Hepatocyte (in vitro differentiated cells): ENCODE results near the gene NTRK1. TPM values are rescaled to one million over a fixed set of nuclear protein-coding genes. Genes with fewer than 3 reads are reported as not detected.

Source experiments
- DNase-seq: peaks from one replicate; pipeline ENCODE4 v3.0.0-alpha.2; 2016; ENCODE audit warnings: low spot score
- H2AFZ ChIP-seq: fragments of 200-600 bp; sonication (generic); 2 replicates; pipeline ENCODE4 v1.6.0; 2016; ENCODE audit warnings: antibody characterized with exemption, mild to moderate bottlenecking
- H3K27ac ChIP-seq: fragments of 200-600 bp; sonication (generic); 2 replicates; pipeline ENCODE4 v1.5.1; 2016; ENCODE audit warnings: mild to moderate bottlenecking
- H3K27me3 ChIP-seq: fragments of 200-600 bp; sonication (generic); 2 replicates; pipeline ENCODE4 v1.6.1; 2016
- H3K36me3 ChIP-seq: fragments of 200-600 bp; sonication (generic); replicated peaks from 2 replicates; pipeline ENCODE4 v1.5.1; 2016; ENCODE audit warnings: low read depth; ENCODE audit not compliant: insufficient read depth
- H3K4me1 ChIP-seq: fragments of 200-600 bp; sonication (generic); 2 replicates; pipeline ENCODE4 v1.5.1; 2016; ENCODE audit warnings: mild to moderate bottlenecking, moderate library complexity; ENCODE audit not compliant: insufficient read depth
- H3K4me2 ChIP-seq: fragments of 200-600 bp; sonication (generic); 2 replicates; pipeline ENCODE4 v1.6.0; 2016
- H3K4me3 ChIP-seq: fragments of 200-600 bp; sonication (generic); 2 replicates; pipeline ENCODE4 v1.5.1; 2016; ENCODE audit warnings: mild to moderate bottlenecking
- H3K79me2 ChIP-seq: fragments of 200-600 bp; sonication (generic); 2 replicates; pipeline ENCODE4 v1.6.0; 2017; ENCODE audit warnings: mild to moderate bottlenecking
- H3K9me2 ChIP-seq: fragments of 200-600 bp; sonication (generic); replicated peaks from 2 replicates; pipeline ENCODE4 v1.6.0; 2017; ENCODE audit warnings: mild to moderate bottlenecking; ENCODE audit not compliant: insufficient read depth
- H3K9me3 ChIP-seq: fragments of 200-600 bp; sonication (generic); 2 replicates; pipeline ENCODE4 v1.5.1; 2016; ENCODE audit warnings: low read depth, mild to moderate bottlenecking
- H4K20me1 ChIP-seq: fragments of 200-600 bp; sonication (generic); 2 replicates; pipeline ENCODE4 v1.6.0; 2016; ENCODE audit warnings: mild to moderate bottlenecking; ENCODE audit not compliant: insufficient read depth, poor library complexity, severe bottlenecking
- CTCF ChIP-seq: fragments of 200-600 bp; sonication (generic); IDR thresholded peaks from 2 replicates; pipeline ENCODE4 v1.5.1; 2016; ENCODE audit warnings: antibody characterized with exemption, mild to moderate bottlenecking; ENCODE audit not compliant: poor library complexity
- EZH2 ChIP-seq: fragments of 200-600 bp; sonication (generic); IDR thresholded peaks from 2 replicates; pipeline ENCODE4 v1.6.1; 2016; ENCODE audit warnings: antibody characterized with exemption, mild to moderate bottlenecking, borderline replicate concordance
- EZH2phosphoT487 ChIP-seq: fragments of 200-600 bp; sonication (generic); IDR thresholded peaks from one replicate; pipeline ENCODE4 v1.6.1; 2018; ENCODE audit warnings: antibody characterized with exemption, mild to moderate bottlenecking, low read depth, moderate library complexity; ENCODE audit not compliant: unreplicated experiment, severe bottlenecking
- WGBS: methylation state at CpG from one replicate; pipeline ENCODE4 v1.1.6; 2016; ENCODE audit warnings: low lambda C conversion rate; ENCODE audit errors: missing lambda C conversion rate; 5-methylcytosine and 5-hydroxymethylcytosine counted together
- polyA plus RNA-seq: library from polyadenylated mRNA; unstranded; fragments of >200 nt; fragmentation: Nextera tagmentation; extraction: Ambion mirVana; gene quantifications from 2 replicates; pipeline ENCODE4 v1.2.1, GENCODE V29; 2016
- total RNA-seq: library from RNA; depleted of rRNA; stranded (reverse); fragments of >200 nt; gene quantifications from 2 replicates; pipeline ENCODE4 v1.2.3, GENCODE V29; 2014

Gene NTRK1
- total and polyA plus RNA-seq, 2 experiments from 2014 or later: 0.13 TPM; not detected in 1

- H3K27ac ChIP-seq: no peak overlapping the region
- no peaks in the 10 kb centered on the region for H3K9me2 ChIP-seq
- no peaks in the 10 kb centered on the region for H3K79me2 ChIP-seq
- H3K27me3 ChIP-seq: no peaks in the 10 kb centered on the region
- no peaks in the 10 kb centered on the region for H3K9me3 ChIP-seq
- H4K20me1 ChIP-seq: no peaks in the 10 kb centered on the region
- no peaks in the 10 kb centered on the region for H3K4me1 ChIP-seq
- 82% methylated on average over 4 of the region's 4 CpGs for WGBS
- no peak overlapping the region for H2AFZ ChIP-seq
- H3K36me3 ChIP-seq: no peaks in the 10 kb centered on the region
- no peak for TF ChIP-seq EZH2phosphoT487
- TF ChIP-seq EZH2: no peak
- TF ChIP-seq CTCF: no peak
- no peak for DNase-seq
- no peak overlapping the region for H3K4me3 ChIP-seq
- H3K4me2 ChIP-seq: no peak overlapping the region
Observed at GRCh38 chr1:156821801-156822200, 38.9 kb upstream of the NTRK1 start.

GRCh38 chr1:156822680-156823079 lies 38.0 kb upstream of the NTRK1 start:
- Histone ChIP-seq H3K9me2 (no peaks in the 10 kb centered on the region), H3K4me3 (no peak overlapping the region), H3K4me2 (no peak overlapping the region), H3K27me3 (no peaks in the 10 kb centered on the region), H3K27ac (no peak overlapping the region), H3K9me3 (no peaks in the 10 kb centered on the region), H3K79me2 (no peaks in the 10 kb centered on the region), H4K20me1 (no peaks in the 10 kb centered on the region), H3K36me3 (no peaks in the 10 kb centered on the region), H2AFZ (no peak overlapping the region), H3K4me1 (no peaks in the 10 kb centered on the region)
- DNase-seq: no peak
- TF ChIP-seq EZH2phosphoT487 (no peak), EZH2 (no peak), CTCF (no peak)
- 75% methylated on average over 1 of the region's 1 CpG for WGBS

GRCh38 chr1:156823210-156823790 lies 37.4 kb upstream of the NTRK1 start:
- Histone ChIP-seq H3K79me2 (no peaks in the 10 kb centered on the region), H3K4me2 (no peak overlapping the region), H3K4me1 (no peaks in the 10 kb centered on the region), H3K27ac (no peak overlapping the region), H3K27me3 (no peaks in the 10 kb centered on the region), H3K9me3 (no peaks in the 10 kb centered on the region), H4K20me1 (no peaks in the 10 kb centered on the region), H3K36me3 (no peaks in the 10 kb centered on the region), H3K4me3 (no peak overlapping the region), H3K9me2 (no peaks in the 10 kb centered on the region), H2AFZ (no peak overlapping the region)
- no peak for TF ChIP-seq EZH2phosphoT487
- no peak for TF ChIP-seq CTCF
- TF ChIP-seq EZH2: no peak
- WGBS: 83% methylated on average over 5 of the region's 5 CpGs
- DNase-seq: no peak
